GM10248 (cell line): ENCODE data around the gene TJAP1.
"Not testable (repeated sequence)": the region's sequence is repeated elsewhere in the genome, so short reads cannot be mapped to it uniquely, and the experiment has no call there.

ENCODE experiments used
- CTCF ChIA-PET: fragments of 300-600 bp; sonication (Branson Sonifier 250); formaldehyde crosslinking; extraction: SDS; loops from one replicate; lab custom pipeline; 2021; ENCODE audit warnings: antibody characterized with exemption; lab: Yijun Ruan, JAX
- POLR2A ChIA-PET: fragments of 350-650 bp; sonication (Branson Sonifier 250); formaldehyde crosslinking; extraction: SDS; loops from one replicate; lab custom pipeline; 2020; ENCODE audit warnings: antibody characterized with exemption; lab: Yijun Ruan, JAX
- DNase-seq: peaks from one replicate; pipeline ENCODE4 v3.0.0; 2012; ENCODE audit errors: extremely low spot score
- TF ChIP-seq, protein P1 (sequence below): IDR thresholded peaks from 2 replicates; pipeline ENCODE4 v1.5.1; 2012; ENCODE audit warnings: mild to moderate bottlenecking, low read depth; ENCODE audit errors: extremely low read depth, missing control alignments, control extremely low read depth

The TJAP1 gene

DNA sequence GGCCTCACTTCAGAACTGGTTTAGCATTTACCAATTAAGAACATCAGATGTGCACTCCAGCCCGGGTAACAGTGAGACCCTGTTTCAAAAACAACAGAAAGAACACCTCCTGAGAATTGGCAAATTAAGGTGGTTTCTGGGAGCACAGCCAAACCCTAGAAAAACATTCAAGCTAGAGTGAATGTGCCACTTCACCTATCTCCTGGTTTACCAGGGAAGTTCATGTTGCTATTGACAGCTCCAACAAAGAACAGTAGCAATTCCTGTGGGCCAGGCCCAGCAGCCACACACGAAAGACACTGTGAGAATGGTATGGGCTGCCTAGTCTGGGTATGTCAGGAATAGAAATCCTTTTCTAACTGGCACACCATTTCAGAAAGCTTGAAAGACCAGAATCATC, 44.5 kb downstream of the TJAP1 start:
- ChIA-PET POLR2A (no interaction called here), CTCF (interaction anchor here (0.7 to 8.0 kb wide), 4 partner anchors 12 to 166 kb away, joined by 3 to 56 read pairs (median 3); no protein-coding TSS in a partner anchor)
- TF ChIP-seq, protein P1, sequence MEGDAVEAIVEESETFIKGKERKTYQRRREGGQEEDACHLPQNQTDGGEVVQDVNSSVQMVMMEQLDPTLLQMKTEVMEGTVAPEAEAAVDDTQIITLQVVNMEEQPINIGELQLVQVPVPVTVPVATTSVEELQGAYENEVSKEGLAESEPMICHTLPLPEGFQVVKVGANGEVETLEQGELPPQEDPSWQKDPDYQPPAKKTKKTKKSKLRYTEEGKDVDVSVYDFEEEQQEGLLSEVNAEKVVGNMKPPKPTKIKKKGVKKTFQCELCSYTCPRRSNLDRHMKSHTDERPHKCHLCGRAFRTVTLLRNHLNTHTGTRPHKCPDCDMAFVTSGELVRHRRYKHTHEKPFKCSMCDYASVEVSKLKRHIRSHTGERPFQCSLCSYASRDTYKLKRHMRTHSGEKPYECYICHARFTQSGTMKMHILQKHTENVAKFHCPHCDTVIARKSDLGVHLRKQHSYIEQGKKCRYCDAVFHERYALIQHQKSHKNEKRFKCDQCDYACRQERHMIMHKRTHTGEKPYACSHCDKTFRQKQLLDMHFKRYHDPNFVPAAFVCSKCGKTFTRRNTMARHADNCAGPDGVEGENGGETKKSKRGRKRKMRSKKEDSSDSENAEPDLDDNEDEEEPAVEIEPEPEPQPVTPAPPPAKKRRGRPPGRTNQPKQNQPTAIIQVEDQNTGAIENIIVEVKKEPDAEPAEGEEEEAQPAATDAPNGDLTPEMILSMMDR: no peak
- DNase-seq: no peak

DNA sequence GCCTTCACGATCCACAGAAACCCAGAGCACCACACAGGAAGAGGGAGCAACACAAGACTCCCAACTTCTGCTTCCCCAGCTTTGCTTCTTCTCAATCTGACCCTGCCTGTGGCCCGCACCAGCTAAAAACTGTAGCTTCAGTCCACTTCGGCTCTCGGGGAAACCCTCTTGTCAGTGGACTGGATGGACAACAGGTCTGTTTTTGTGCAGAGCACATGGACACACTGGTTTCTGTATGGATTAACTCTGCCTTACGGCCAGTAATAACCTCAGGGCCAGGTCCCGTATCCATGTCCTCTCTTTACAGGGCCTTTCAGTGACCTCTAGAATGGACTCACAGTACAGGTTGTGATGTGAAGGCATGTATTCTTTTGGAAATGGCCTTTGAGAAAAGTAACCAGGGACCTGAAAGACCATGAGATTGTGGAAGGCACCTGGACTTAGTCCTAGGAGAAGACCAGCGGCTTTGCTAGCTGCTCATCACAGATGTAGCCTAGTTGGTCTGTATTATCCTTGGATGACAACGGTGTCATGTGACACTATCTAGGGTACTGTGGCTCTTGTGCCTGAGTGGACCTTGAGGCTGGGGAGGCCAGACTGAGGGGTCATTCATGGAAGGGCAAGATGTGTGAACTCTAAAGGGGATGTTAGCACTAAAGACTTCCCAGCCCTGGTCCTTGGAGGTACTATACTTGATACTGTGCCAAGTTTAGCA, 45.3 kb downstream of the TJAP1 start:
- TF ChIP-seq, protein P1: no peak
- CTCF ChIA-PET: interaction anchor here (0.7 to 8.0 kb wide), 2 partner anchors 16 to 42 kb away, joined by 3 to 56 read pairs; no protein-coding TSS in a partner anchor

DNA sequence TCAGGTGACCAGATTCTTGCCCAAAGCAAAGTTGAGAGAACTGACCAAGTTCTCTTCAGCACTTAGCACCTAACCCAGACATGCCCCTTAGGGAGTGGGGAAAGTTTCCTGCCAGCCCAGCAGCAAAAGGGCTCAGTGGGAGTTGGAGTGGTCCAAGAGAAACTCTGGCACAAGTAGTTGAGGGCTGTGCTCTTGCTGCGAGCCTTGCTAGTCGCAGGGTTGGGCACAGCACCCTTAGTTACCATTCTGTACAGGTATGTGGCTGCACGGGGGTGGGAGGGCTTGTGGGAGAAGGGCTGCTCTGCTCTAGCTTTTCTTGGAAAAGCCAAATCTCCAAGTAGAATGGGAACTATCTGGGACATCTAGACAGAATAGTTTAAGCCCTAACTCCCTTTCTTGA, 45.9 kb downstream of the TJAP1 start:
- CTCF ChIA-PET: no interaction called here
- DNase-seq: no peak
- TF ChIP-seq, protein P1: no peak
- POLR2A ChIA-PET: no interaction called here

More for the DNA sequence above, 45.3 kb downstream of the TJAP1 start:
- POLR2A ChIA-PET: no interaction called here
- no peak for DNase-seq

DNA sequence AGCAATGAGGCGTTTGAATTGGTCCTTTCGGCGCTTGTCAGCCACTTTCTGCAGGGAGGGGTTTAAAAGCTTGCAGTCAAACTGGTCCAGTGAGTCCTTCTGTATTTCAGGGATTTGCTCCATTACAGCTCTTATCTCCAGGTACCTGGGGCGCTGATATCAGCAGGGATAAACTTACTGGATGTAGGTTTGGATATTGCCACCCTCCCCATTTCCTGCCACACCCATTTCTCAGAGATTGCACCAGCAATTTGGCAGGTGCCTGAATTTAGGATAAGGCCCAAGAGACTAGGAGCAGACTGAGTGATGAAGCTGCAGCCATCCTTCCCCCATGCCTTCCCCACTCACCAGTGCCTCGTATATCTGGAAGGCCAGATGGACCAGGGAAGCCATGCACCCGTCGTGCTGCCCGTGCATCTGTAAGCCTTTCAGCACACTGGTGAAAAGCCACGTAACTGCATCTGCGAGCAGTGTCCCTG, 47.2 kb downstream of the TJAP1 start:
- ChIA-PET POLR2A (interaction anchor here (0.7 kb wide), 1 partner anchor 10 kb away, joined by 3 read pairs; no protein-coding TSS in a partner anchor), CTCF (interaction anchor here (1.1 to 2.5 kb wide), 3 partner anchors 17 to 31 kb away, joined by 3 to 12 read pairs (median 3); no protein-coding TSS in a partner anchor)
- DNase-seq: no peak
- TF ChIP-seq, protein P1: no peak

DNA sequence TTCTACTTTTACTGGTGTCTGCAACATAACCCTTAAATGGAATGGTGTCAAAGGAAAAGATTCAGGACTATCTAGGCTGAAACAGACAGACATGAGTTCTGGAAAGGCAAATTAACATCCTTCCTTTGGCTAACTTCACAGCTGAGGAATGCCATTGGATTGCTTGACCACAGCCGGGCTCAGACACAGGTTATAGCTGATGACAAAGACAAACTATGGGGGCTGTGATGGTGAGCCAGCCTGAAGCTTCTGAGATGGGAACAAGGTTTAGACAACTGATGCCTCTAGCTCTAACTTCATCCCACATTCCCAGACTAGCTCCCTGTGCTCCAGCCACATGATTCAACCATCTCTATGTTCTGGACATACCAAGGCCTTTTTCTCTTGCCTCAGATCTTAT, 54.8 kb downstream of the TJAP1 start:
- CTCF ChIA-PET: interaction anchor here (1.1 to 2.3 kb wide), 6 partner anchors 13 to 241 kb away, joined by 3 to 12 read pairs (median 4); partner anchors contain the start of genes POLR1C and YIPF3

DNA sequence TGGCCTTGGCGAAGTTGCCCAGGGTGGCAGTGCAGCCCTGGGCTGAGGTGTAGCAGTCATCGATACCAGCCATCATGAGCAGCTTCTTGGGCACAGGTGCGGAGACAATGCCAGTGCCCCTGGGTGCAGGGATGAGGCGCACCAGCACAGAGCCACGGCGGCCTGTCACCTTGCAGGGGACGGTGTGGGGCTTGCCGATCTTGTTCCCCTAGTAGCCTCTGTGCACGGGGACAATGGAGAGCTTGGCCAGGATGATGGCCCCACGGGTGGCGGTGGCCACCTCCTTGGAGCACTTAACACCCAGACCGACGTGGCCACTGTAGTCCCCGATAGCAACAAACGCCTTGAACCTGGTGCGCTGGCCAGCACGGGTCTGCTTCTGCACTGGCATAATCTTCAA, 61.6 kb downstream of the TJAP1 start:
- POLR2A ChIA-PET, DNase-seq: not testable (repeated sequence)
- CTCF ChIA-PET: interaction anchor here (1.2 kb wide), 1 partner anchor 32 kb away, joined by 3 read pairs; no protein-coding TSS in a partner anchor

More for the DNA sequence above, 54.8 kb downstream of the TJAP1 start:
- TF ChIP-seq, protein P1: no peak
- DNase-seq: no peak
- POLR2A ChIA-PET: no interaction called here

DNA sequence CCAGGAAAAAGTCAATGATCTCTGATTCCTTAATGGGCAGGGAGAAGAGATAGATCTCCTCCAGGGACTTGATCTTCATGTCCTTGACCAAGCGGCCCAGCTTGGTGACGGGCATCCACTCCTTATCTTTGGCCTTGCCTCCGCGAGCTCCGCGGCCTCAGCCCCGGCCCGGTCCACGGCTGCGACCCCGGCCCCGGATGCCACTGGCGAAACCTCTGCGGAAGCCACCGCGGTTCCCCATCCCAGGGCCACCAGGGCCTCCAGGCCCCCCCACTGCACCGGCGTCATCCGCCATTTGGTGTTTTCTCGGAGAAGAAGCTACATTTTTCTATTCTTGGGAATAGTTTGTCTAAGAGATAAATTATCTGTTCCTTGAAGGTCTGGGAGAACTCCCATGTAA, 62.0 kb downstream of the TJAP1 start:
- CTCF ChIA-PET: interaction anchor here (1.2 kb wide), 1 partner anchor 32 kb away, joined by 3 read pairs; no protein-coding TSS in a partner anchor
- POLR2A ChIA-PET, DNase-seq: not testable (repeated sequence)
